ENCODE measurements around the gene CD79A.
A peak's percentile ranks its signal among the peaks of the same experiment; 100 is the strongest.

CD79A gene

GRCh38 chr19:41883821-41884733 lies 7.0 kb downstream of the CD79A start:
- DNase-seq (ENCODE audit: low spot score) (peak; percentile 97), FAIRE-seq (peak; percentile 90)

GRCh38 chr19:41886761-41887710 lies 10.0 kb downstream of the CD79A start:
- DNase-seq (ENCODE audit: low spot score) (no peak), FAIRE-seq (no peak)

- DNase-seq (ENCODE audit: low spot score), result peak; percentile 94
- FAIRE-seq, result peak; percentile 37
Measured at GRCh38 chr19:41887711-41888382, 10.8 kb downstream of the CD79A start.

- no peak for DNase-seq (ENCODE audit: low spot score)
- FAIRE-seq, result no peak
Measured at GRCh38 chr19:41888926-41889325, 11.8 kb downstream of the CD79A start.

- no peak for FAIRE-seq
- DNase-seq (ENCODE audit: low spot score), result no peak
Measured at GRCh38 chr19:41889896-41890295, 12.8 kb downstream of the CD79A start.

- DNase-seq (ENCODE audit: low spot score) (no peak), FAIRE-seq (no peak)
Measured at GRCh38 chr19:41890936-41891335, 13.9 kb downstream of the CD79A start.

GRCh38 chr19:41892173-41892902 lies 15.3 kb downstream of the CD79A start:
- no peak for FAIRE-seq
- no peak for DNase-seq (ENCODE audit: low spot score)

GRCh38 chr19:41893899-41894298 lies 16.8 kb downstream of the CD79A start:
- FAIRE-seq, result no peak

GRCh38 chr19:41894350-41894749 lies 17.3 kb downstream of the CD79A start:
- FAIRE-seq, result no peak
- DNase-seq (ENCODE audit: low spot score), result no peak

More at GRCh38 chr19:41893899-41894298, 16.8 kb downstream of the CD79A start:
- no peak for DNase-seq (ENCODE audit: low spot score)

- FAIRE-seq (no peak), DNase-seq (ENCODE audit: low spot score) (no peak)
Measured at GRCh38 chr19:41895745-41896580, 18.9 kb downstream of the CD79A start.

GRCh38 chr19:41896581-41896942 lies 19.5 kb downstream of the CD79A start:
- DNase-seq (ENCODE audit: low spot score), result no peak
- FAIRE-seq, result no peak

GRCh38 chr19:41897181-41897580 lies 20.1 kb downstream of the CD79A start:
- DNase-seq (ENCODE audit: low spot score), result no peak

GRCh38 chr19:41897820-41898219 lies 20.7 kb downstream of the CD79A start:
- FAIRE-seq (no peak), DNase-seq (ENCODE audit: low spot score) (no peak)

More at GRCh38 chr19:41897181-41897580, 20.1 kb downstream of the CD79A start:
- no peak for FAIRE-seq

- no peak for FAIRE-seq
- no peak for DNase-seq (ENCODE audit: low spot score)
Measured at GRCh38 chr19:41898235-41898634, 21.2 kb downstream of the CD79A start.

- FAIRE-seq (no peak), DNase-seq (ENCODE audit: low spot score) (no peak)
Measured at GRCh38 chr19:41901707-41902360, 24.8 kb downstream of the CD79A start.

GRCh38 chr19:41902594-41902993 lies 25.5 kb downstream of the CD79A start:
- FAIRE-seq (no peak), DNase-seq (ENCODE audit: low spot score) (no peak)

GRCh38 chr19:41903193-41903953 lies 26.3 kb downstream of the CD79A start:
- FAIRE-seq (no peak), DNase-seq (ENCODE audit: low spot score) (no peak)

- no peak for FAIRE-seq
Measured at GRCh38 chr19:41904118-41904870, 27.2 kb downstream of the CD79A start.

More at GRCh38 chr19:41904118-41904870, 27.2 kb downstream of the CD79A start:
- DNase-seq (ENCODE audit: low spot score), result no peak
